GM18870 (cell line): ENCODE results near the gene NDUFAB1.
"Not testable (repeated sequence)": the region's sequence is repeated elsewhere in the genome, so short reads cannot be mapped to it uniquely, and the experiment has no call there.

Source experiments
- ATAC-seq: cut with Tn5 transposase; IDR thresholded peaks from one replicate; pipeline ENCODE4 v1.9.1; 2021; ENCODE audit warnings: moderate library complexity; ENCODE audit not compliant: unreplicated experiment

NDUFAB1 gene

DNA sequence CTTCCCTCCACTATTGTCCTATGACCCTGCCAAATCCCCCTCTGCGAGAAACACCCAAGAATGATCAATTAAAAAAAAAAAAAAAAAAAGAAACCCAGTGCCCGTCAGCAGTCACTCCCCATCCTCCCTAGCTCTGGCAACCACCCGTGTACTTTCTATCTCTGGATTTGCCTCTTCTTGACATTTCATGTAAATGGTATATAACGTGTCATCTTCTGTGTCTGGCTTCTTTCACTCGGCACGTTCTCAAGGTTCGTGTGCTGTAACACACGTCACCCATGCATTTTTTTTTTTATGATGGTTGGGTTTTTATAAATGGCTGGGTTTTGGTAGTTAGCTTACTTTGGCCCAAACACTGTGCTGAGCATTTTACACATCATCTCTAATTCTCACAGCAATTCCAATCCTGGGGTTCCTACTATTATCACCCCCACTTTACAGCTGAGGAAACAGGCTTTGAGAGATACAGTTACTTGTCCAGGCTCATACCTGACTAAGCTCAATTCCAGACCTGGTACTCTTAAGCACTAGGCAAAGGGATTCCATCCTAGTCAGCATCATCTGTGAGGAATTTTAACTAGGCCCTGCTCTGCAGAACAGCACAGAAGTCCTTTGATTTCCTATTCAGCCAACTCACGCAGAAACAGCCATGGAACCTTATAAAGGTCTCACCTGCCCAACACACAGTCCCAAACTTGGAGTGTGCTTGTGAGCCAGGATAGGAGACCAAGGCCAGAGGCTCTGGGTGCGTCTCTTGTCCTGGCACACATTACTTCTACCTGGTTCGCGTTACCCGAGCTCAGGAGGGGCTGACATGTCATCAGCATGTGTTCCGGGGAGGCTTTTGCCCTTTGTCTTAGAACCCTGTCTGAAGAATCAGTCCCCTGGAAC, 11.7 kb downstream of the NDUFAB1 start:
- no peak for ATAC-seq

DNA sequence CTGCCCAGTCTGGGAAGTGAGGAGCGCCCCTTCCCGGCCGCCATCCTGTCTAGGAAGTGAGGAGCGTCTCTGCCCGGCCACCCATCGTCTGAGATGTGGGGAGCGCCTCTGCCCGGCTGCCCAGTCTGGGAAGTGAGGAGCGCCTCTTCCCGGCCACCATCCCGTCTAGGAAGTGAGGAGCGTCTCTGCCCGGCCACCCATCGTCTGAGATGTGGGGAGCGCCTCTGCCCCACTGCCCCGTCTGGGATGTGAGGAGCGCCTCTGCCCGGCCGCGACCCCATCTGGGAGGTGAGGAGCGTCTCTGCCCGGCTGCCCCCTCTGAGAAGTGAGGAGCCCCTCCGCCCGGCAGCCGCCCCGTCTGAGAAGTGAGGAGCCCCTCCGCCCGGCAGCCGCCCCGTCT, 12.8 kb downstream of the NDUFAB1 start:
- ATAC-seq: not testable (repeated sequence)

DNA sequence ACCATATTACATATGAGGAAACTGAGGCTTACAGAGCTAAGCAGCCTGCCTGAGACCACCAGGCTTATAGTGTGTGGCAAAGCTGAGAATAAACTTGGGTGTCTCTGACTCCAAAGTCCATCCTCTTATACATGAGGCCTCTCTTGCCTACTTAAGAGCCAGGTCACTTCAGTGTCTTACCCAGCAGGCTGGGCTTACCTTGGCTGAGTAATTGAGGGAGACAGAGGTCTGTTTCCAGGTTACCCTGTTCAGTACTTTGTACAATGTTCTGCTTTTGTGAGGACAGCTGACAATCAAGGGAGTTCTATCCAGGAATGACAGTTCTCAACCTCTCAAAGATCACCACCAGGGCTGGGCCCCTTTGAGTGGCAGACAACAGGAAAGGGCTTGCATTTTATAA, 14.4 kb downstream of the NDUFAB1 start:
- no peak for ATAC-seq

- ATAC-seq: no peak
Observed at GRCh38 chr16:23580391-23580790, 15.7 kb downstream of the NDUFAB1 start.

- ATAC-seq: no peak
Observed at GRCh38 chr16:23579371-23579770, 16.7 kb downstream of the NDUFAB1 start.

- ATAC-seq: no peak
Observed at GRCh38 chr16:23578101-23578830, 17.9 kb downstream of the NDUFAB1 start.

DNA sequence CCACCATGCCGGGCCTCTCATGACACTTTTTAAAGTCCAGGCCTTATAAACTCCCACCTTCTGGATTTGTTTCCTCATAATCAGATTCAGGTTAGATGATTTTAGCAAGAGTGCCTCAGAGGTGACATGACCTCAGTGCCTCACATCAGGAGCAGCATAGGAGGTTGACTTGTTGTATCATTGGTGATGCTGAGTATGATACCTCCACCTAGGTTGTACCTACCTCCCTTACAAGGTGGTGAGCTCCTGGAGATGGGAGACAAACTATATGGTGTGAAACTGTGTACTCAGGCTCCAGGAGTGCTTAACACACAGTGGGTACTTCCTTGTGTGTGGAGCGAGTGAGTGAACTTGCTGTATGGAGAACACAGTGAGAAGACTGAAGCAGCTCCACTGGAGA, 18.6 kb downstream of the NDUFAB1 start:
- ATAC-seq: no peak

GRCh38 chr16:23575834-23576233, 20.3 kb downstream of the NDUFAB1 start:
- no peak for ATAC-seq

DNA sequence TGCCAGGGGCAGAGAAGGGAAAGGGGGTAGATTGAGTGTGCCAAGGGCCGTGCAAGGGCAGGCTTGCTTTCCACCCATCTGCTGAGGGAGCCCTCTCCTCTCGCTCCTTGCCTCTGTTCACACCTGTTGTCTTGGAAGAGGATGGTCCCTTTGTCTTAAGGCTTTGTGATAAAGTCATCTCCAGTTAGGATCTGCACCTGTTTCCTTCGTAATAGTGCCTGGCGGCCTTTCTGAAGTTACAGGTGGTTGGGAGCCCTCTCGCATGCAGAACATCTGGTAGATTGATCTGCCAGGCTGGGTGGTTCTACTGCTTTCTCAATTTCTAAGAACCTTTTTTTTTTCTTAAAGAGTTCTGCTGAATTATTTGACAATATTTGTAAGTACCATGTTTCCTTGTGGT, 22.3 kb downstream of the NDUFAB1 start:
- ATAC-seq: no peak

DNA sequence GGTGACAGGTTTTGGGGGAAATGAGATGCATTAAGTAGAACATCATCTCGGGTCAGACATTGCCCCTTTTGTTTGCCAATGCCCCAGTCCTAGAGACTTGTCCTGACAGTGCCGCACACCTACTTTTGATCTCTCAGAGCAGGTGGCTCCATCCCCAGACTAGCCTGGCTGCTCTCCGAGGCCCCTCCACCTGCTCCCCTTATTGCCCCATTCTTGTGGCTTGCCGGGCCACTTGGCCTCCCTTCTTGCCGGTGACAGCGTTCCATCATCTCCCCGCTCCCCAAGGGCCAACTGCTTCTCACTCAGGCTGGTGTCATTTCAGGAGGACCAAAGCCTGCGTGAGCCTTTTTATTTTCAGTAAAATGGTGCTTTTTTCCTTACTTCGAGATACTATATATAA, 23.7 kb downstream of the NDUFAB1 start:
- ATAC-seq: no peak

GRCh38 chr16:23571895-23572294, 24.2 kb downstream of the NDUFAB1 start:
- no peak for ATAC-seq

DNA sequence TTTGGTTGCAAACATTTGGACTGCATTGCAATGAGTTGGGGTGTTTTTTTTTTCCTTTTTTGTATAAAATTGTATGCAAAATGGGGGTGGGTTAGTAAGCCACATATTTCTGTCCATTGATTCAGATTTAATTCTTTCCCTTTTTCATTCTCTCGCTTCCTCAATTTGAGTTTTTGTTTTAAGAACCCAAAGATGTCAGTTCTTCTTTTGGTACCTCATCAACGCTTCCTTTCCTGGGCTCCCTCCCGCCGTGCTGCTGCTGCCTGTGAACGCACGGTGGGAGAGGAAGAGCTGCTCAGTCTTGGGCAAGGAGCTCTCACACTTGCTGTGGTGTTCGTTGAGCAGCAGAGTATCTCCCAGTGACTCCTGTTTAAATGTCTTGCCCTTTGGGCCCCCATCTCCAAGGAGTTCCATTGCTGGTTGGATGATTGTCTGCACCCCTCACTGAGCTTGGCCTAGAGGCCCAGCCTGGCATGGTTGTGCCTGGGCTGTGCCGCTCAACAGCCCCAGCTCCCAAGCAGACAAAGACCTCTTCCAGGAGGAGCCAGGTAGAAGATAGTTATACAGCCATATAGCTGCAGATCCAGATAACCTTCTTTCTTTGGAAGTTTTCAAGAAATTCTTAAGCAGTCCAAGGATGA, 25.0 kb downstream of the NDUFAB1 start:
- ATAC-seq: no peak

GRCh38 chr16:23567602-23568001, 28.5 kb downstream of the NDUFAB1 start:
- ATAC-seq: no peak

- ATAC-seq: no peak
Observed at GRCh38 chr16:23566724-23567123, 29.4 kb downstream of the NDUFAB1 start.

DNA sequence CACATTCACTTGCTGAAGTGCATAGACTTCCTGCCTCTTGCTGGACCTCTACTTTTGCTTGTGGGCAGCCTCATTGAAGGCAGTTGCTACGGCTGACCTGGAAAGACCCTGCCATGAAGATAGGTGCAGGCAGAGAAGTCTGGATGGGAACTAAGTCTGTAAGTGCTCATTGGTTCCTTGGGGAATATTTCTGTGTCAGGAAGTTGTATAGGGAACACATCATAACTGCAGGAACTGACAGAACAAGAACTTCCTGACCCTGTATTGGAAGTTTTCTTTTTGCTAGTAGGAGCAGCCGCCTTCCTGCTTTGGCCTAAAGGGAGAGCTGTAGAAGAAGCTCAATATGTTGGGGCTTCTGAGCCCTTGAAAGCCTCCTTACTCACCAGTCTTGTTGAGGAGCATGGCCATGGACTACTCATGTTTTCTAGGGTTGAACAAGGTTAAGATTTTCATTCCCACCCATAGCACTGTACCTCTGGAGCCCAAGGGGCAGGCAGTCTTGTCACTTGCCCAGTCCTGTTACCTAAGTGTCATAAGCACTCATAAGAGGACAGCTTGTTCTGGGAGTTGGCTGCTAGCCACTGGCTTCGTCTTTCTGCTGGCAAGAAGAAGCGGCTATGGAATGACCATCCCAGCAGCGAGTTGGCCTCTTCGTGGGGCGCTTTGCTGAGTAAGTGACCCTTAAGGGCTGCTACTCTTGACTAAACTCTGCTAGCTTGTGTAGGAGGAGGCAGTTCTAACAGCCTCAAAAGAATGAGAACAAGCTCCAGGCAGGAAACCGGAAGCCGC, 31.3 kb downstream of the NDUFAB1 start:
- no peak for ATAC-seq

- ATAC-seq: no peak
Observed at GRCh38 chr16:23563186-23563585, 32.9 kb downstream of the NDUFAB1 start.

DNA sequence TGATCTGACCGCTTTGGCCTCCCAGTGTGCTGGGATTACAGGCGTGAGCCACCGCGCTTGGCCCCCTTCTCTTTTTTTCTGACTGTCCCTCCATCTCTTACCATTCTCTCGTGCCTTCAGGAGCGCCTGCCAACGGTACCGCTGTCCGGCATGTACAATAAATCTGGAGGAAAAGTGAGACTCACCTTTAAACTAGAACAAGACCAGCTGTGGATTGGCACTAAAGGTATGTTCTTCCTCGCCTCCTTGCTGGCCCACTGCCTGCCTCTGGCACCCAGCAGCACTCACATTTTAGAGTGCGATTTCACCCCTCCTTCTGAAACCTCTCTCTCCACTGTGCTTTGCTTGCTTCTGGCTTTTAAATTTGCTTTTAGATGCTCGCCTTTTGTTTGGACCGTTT, 33.6 kb downstream of the NDUFAB1 start:
- no peak for ATAC-seq

GRCh38 chr16:23561586-23561985, 34.5 kb downstream of the NDUFAB1 start:
- no peak for ATAC-seq

GRCh38 chr16:23557779-23558702, 38.1 kb downstream of the NDUFAB1 start:
- ATAC-seq: no peak
